ENCODE results near the gene ZNF827. TPM values are rescaled to one million over a fixed set of nuclear protein-coding genes. Genes with fewer than 3 reads are reported as not detected.
A peak's percentile ranks its signal among the peaks of the same experiment; 100 is the strongest.

Gene ZNF827
- total RNA-seq, 1 experiment from 2014 or later, result 6.3 TPM

DNA sequence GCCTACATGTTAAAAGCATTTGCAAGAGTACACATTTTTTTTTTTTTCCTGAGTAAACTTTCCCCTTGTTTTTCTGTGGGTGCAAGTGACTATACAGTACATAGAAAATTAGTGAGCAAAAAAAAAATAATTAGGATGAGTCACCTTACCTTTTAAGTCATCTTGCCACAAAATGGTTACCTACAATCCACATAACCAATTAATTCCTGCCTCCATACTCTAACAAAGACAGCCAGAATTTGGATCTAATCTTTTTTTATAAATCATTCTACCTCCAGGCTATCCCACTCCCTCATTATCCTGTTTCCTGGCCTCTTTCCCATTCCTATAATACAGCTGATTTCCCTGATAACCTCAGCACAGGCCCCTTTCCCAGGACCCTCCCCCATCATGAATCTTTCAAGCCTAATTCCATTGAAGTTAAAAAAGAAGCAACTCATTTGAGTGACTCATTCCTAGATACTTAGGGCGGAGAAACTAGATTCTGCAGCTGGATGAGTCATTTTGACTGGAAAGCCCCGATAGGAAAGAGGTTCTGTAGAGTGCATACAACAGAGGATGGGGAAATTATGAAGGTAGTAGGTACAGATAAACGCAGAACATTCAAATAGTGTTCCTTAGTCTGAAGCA, 130.5 kb downstream of the ZNF827 start:
- Histone ChIP-seq H3K27ac (ENCODE audit: low read length) (peak overlapping the region; percentile 57), H3K4me3 (ENCODE audit: low read depth in 2 of 2, low read length in 2 of 2) (0 out of 4 replicates have a peak overlapping the region, but pooled peaks of 1 of the 2 experiments have one; percentile 5), H3K9me3 (ENCODE audit: control insufficient read depth, insufficient read depth, low read depth, low read length) (no peaks in the 10 kb centered on the region), H3K36me3 (ENCODE audit: control insufficient read depth, insufficient read depth, low read length) (no peaks in the 10 kb centered on the region), H3K4me1 (ENCODE audit: control insufficient read depth, insufficient read depth, low read length) (peaks cover 4% of the 10 kb centered on the region; the same call in 1 of the 2 replicates), H3K27me3 (ENCODE audit: control insufficient read depth, insufficient read depth, low read length) (no peaks in the 10 kb centered on the region)
- POLR2A ChIA-PET, result no interaction called here
- CTCF ChIA-PET, result no interaction called here
- no TSS peak for BruUV-seq (replicated peaks)
- in situ Hi-C loops (cut with HindIII; ENCODE audit: low pct_unique_long_range_greater_than_20kb, low sequenced_read_pairs), result no loop called here
- ATAC-seq, result peak; percentile 98
- TF ChIP-seq SIN3A (IDR thresholded peaks at IDR 0.05; ENCODE audit: borderline replicate concordance, insufficient read depth, low read depth, low read length), result no peak
- TF ChIP-seq, protein P1, sequence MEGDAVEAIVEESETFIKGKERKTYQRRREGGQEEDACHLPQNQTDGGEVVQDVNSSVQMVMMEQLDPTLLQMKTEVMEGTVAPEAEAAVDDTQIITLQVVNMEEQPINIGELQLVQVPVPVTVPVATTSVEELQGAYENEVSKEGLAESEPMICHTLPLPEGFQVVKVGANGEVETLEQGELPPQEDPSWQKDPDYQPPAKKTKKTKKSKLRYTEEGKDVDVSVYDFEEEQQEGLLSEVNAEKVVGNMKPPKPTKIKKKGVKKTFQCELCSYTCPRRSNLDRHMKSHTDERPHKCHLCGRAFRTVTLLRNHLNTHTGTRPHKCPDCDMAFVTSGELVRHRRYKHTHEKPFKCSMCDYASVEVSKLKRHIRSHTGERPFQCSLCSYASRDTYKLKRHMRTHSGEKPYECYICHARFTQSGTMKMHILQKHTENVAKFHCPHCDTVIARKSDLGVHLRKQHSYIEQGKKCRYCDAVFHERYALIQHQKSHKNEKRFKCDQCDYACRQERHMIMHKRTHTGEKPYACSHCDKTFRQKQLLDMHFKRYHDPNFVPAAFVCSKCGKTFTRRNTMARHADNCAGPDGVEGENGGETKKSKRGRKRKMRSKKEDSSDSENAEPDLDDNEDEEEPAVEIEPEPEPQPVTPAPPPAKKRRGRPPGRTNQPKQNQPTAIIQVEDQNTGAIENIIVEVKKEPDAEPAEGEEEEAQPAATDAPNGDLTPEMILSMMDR (IDR thresholded peaks at IDR 0.05), result no peak
- TF ChIP-seq, protein P2, sequence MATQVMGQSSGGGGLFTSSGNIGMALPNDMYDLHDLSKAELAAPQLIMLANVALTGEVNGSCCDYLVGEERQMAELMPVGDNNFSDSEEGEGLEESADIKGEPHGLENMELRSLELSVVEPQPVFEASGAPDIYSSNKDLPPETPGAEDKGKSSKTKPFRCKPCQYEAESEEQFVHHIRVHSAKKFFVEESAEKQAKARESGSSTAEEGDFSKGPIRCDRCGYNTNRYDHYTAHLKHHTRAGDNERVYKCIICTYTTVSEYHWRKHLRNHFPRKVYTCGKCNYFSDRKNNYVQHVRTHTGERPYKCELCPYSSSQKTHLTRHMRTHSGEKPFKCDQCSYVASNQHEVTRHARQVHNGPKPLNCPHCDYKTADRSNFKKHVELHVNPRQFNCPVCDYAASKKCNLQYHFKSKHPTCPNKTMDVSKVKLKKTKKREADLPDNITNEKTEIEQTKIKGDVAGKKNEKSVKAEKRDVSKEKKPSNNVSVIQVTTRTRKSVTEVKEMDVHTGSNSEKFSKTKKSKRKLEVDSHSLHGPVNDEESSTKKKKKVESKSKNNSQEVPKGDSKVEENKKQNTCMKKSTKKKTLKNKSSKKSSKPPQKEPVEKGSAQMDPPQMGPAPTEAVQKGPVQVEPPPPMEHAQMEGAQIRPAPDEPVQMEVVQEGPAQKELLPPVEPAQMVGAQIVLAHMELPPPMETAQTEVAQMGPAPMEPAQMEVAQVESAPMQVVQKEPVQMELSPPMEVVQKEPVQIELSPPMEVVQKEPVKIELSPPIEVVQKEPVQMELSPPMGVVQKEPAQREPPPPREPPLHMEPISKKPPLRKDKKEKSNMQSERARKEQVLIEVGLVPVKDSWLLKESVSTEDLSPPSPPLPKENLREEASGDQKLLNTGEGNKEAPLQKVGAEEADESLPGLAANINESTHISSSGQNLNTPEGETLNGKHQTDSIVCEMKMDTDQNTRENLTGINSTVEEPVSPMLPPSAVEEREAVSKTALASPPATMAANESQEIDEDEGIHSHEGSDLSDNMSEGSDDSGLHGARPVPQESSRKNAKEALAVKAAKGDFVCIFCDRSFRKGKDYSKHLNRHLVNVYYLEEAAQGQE (IDR thresholded peaks at IDR 0.05; ENCODE audit: insufficient read depth in 1 of 2, low read depth in 2 of 2, low read length in 1 of 2), result no peak
- TF ChIP-seq POLR2AphosphoS5 (IDR thresholded peaks at IDR 0.05; ENCODE audit: low read depth, low read length), result no peak
- no peak for TF ChIP-seq TCF7L2 (IDR thresholded peaks at IDR 0.05; ENCODE audit: low read depth, low read length)
- DNase-seq (ENCODE audit: low read depth, low spot score), result peak; percentile 35
- intact Hi-C loops (cut with micrococcal nuclease; ENCODE audit: unreplicated experiment), result no loop called here

DNA sequence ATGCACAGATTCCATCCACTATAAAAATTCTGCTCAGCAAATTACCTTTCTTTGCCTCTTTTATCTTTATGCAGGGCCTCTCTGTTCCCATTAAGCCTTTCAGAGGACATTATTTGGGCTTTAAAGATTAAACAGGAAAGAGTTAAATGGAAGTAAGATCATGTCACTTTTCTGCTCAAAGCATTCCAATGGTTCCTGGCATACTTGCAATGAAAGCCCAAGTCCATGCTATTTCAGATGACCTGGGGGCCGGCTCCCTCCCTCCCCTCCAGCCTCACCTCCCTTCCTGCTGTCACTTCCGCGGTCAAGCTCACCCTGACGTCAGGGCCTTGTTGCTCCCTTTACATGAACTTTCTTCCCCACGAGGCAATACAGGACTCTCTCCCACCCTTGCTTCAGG, 133.1 kb downstream of the ZNF827 start:
- DNase-seq (ENCODE audit: low read depth, low spot score) (no peak), ATAC-seq (no peak)
- TF ChIP-seq SIN3A (IDR thresholded peaks at IDR 0.05; ENCODE audit: borderline replicate concordance, insufficient read depth, low read depth, low read length) (no peak), POLR2AphosphoS5 (IDR thresholded peaks at IDR 0.05; ENCODE audit: low read depth, low read length) (no peak), TCF7L2 (IDR thresholded peaks at IDR 0.05; ENCODE audit: low read depth, low read length) (no peak)
- TF ChIP-seq, protein P1 (IDR thresholded peaks at IDR 0.05), result no peak
- TF ChIP-seq, protein P2 (IDR thresholded peaks at IDR 0.05; ENCODE audit: insufficient read depth in 1 of 2, low read depth in 2 of 2, low read length in 1 of 2), result no peak
- Histone ChIP-seq H3K4me3 (ENCODE audit: low read depth in 2 of 2, low read length in 2 of 2) (no peak overlapping the region), H3K4me1 (ENCODE audit: control insufficient read depth, insufficient read depth, low read length) (peaks cover 4% of the 10 kb centered on the region; the same call in 1 of the 2 replicates), H3K9me3 (ENCODE audit: control insufficient read depth, insufficient read depth, low read depth, low read length) (no peaks in the 10 kb centered on the region), H3K36me3 (ENCODE audit: control insufficient read depth, insufficient read depth, low read length) (no peaks in the 10 kb centered on the region), H3K27ac (ENCODE audit: low read length) (no peak overlapping the region), H3K27me3 (ENCODE audit: control insufficient read depth, insufficient read depth, low read length) (no peaks in the 10 kb centered on the region)
- ChIA-PET CTCF (no interaction called here), POLR2A (no interaction called here)
- intact Hi-C loops (cut with micrococcal nuclease; ENCODE audit: unreplicated experiment), result no loop called here
- in situ Hi-C loops (cut with HindIII; ENCODE audit: low pct_unique_long_range_greater_than_20kb, low sequenced_read_pairs), result no loop called here
- BruUV-seq (replicated peaks), result no TSS peak
